ENCODE data around the gene CCDC88B.

The CCDC88B gene

DNA sequence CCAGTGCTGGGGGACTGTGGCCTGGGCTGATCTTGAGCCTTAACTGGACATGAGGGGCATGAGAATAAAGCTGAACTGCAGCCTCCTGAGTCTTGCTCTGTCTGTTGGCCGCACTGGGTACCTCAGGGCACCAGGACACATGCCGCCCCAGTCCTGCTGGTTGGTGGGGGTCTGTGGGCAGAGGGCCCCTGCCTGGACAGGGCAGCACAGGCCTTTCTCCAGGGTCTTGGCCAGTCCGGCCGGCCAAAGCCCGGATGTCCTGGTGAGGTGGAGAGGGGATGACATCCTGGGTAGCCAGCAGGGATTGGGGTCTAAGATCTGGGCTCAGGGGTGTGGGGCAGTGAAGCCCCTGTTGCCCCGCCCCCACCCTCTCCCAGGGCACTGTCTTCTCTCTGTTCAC is 17.4 kb downstream of the CCDC88B start:
- no peak overlapping the region for H3K4me3 ChIP-seq (ENCODE audit: low read length)
- no peak for TF ChIP-seq CTCF (conservative IDR thresholded peaks at IDR 0.05; ENCODE audit: low read length)
- DNase-seq (ENCODE audit: low read depth), result no peak

DNA sequence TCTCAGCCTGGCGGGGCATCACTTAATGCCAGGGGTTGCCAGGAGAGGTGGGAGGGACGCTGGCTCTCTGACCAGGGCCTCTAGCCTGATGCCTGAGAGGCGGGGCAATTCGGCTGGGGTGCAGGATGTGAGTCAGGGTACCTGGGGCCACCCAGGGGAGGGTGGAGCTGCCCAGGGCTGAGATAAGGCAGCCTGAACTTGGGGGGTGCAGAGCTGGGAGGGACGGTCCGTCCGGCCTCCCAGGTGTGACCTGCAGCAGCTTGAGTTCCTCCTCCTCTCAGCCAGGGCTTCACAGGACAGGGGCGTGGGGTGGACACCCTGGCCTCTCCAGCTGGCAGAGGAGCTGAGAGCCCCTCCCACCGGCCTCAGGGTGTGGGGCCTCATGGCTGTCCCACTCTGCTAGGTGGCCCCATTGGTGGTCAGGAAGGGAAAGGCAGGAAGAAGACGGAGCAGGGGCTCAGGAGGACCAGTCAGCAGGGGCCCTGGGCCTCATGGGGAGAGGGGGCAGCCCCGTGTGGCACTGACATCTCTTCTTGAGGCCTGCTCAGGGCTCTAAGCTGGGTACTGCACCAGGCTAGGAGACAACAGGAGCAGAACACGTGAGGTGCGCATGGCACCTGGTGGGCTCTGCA is 18.0 kb downstream of the CCDC88B start:
- TF ChIP-seq CTCF (conservative IDR thresholded peaks at IDR 0.05; ENCODE audit: low read length), result no peak
- H3K4me3 ChIP-seq (ENCODE audit: low read length), result peak overlapping the region; percentile 67
- DNase-seq (ENCODE audit: low read depth), result no peak

DNA sequence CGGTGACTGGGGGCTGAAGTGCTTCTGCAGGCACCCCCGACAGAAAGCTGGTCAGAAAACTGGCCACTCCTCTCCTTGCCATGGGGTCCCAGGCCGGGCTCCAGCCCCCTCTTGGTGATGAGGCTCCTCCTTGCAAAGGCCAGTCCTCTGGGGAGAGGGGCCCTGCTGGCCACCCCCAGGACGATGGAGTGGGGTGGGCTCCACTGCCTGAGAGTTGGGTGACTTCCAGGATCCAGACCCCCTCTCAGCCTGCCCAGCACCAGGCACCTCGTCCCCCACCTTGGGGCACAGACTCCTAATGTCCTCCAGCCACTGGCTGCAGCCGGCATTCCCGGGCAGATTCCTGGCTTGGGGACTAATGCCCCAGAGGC is 18.5 kb downstream of the CCDC88B start:
- TF ChIP-seq CTCF (conservative IDR thresholded peaks at IDR 0.05; ENCODE audit: low read length), result no peak
- peak overlapping the region; percentile 67 for H3K4me3 ChIP-seq (ENCODE audit: low read length)
- DNase-seq (ENCODE audit: low read depth), result no peak

- H3K4me3 ChIP-seq (ENCODE audit: low read length), result peak within 1 kb of the TSS; percentile 96
- TF ChIP-seq CTCF (conservative IDR thresholded peaks at IDR 0.05; ENCODE audit: low read length), result no peak
- peak; percentile 56 for DNase-seq (ENCODE audit: low read depth)
These were observed 19.1 kb downstream of the CCDC88B start, which contains the start of gene RPS6KA4 for GRCh38 chr11:64358907-64359711. TSS of gene RPS6KA4 (plus strand) at chr11:64359162. CDS start at chr11:64359236, 74 bp downstream.

DNA sequence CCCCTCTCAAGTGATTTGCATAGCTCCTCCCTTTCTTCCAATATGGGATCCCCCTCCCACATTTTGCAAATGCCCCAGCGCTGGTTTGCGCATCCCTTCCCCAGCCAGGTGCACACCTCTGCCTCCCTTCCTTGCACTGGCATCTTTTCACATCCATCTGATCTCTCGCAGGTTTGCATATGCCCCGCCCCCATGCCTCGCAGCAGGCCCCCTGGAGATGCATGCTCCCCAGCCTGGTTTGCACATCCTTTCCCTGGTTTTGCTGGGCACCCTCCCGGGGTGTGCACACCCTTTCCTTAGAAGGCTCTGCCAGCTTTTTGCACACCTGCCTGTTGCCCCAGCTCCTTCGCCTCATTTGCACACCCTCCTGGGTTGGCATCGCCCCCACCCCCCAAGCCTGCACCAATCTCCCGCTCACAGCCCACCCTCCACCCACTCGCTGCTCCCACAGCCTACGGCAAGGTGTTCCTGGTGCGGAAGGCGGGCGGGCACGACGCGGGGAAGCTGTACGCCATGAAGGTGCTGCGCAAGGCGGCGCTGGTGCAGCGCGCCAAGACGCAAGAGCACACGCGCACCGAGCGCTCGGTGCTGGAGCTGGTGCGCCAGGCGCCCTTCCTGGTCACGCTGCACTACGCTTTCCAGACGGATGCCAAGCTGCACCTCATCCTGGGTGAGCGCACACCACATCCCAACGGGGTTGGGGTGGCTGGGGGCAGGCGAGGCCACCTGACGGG is 19.9 kb downstream of the CCDC88B start:
- peak overlapping the region; percentile 96 for H3K4me3 ChIP-seq (ENCODE audit: low read length)
- no peak for TF ChIP-seq CTCF (conservative IDR thresholded peaks at IDR 0.05; ENCODE audit: low read length)
- DNase-seq (ENCODE audit: low read depth), result no peak

- DNase-seq (ENCODE audit: low read depth), result no peak
- no peak overlapping the region for H3K4me3 ChIP-seq (ENCODE audit: low read length)
- TF ChIP-seq CTCF (conservative IDR thresholded peaks at IDR 0.05; ENCODE audit: low read length), result no peak
These were observed 20.5 kb downstream of the CCDC88B start for GRCh38 chr11:64360448-64360921.
